Calu3 (cell line): ENCODE measurements around the gene HARS2. TPM values are rescaled to one million over a fixed set of nuclear protein-coding genes. Genes with fewer than 3 reads are reported as not detected.
"Not testable (repeated sequence)": the region's sequence is repeated elsewhere in the genome, so short reads cannot be mapped to it uniquely, and the experiment has no call there.

Experiments used
- BruUV-seq: library from RNA; stranded (reverse); fragments of 400-500 nt; replicated peaks from 2 replicates; lab custom pipeline; 2021; lab: Mats Ljungman, UMichigan
- CTCF ChIA-PET: fragments of 300-600 bp; sonication (Branson Sonifier 250); formaldehyde crosslinking; loops from one replicate; lab custom pipeline; 2022; ENCODE audit warnings: antibody characterized with exemption; lab: Charles Lee
- DNase-seq: peaks from one replicate; pipeline ENCODE4 v3.0.0; 2022
- H3K27ac Mint-ChIP-seq: one replicate; pipeline ENCODE4 v1.8.0; 2022; ENCODE audit warnings: mixed read lengths; ENCODE audit not compliant: unreplicated experiment
- H3K27me3 Mint-ChIP-seq: one replicate; pipeline ENCODE4 v1.8.0; 2022; ENCODE audit warnings: mixed read lengths; ENCODE audit not compliant: unreplicated experiment
- H3K36me3 Mint-ChIP-seq: one replicate; pipeline ENCODE4 v1.8.0; 2022; ENCODE audit warnings: mild to moderate bottlenecking, moderate library complexity, mixed read lengths; ENCODE audit not compliant: insufficient read depth, unreplicated experiment
- H3K4me1 Mint-ChIP-seq: one replicate; pipeline ENCODE4 v1.8.0; 2022; ENCODE audit warnings: mild to moderate bottlenecking, low read depth, mixed read lengths; ENCODE audit not compliant: unreplicated experiment
- H3K4me3 Mint-ChIP-seq: one replicate; pipeline ENCODE4 v1.8.0; 2022; ENCODE audit warnings: mild to moderate bottlenecking, low read depth, moderate library complexity, mixed read lengths; ENCODE audit not compliant: unreplicated experiment
- H3K9me3 Mint-ChIP-seq: one replicate; pipeline ENCODE4 v1.8.0; 2022; ENCODE audit warnings: low read depth, mixed read lengths; ENCODE audit not compliant: unreplicated experiment
- CTCF ChIP-seq: fragments of 200-600 bp; IDR thresholded peaks from one replicate; pipeline ENCODE4 v1.8.0; 2022; ENCODE audit warnings: antibody characterized with exemption; ENCODE audit not compliant: unreplicated experiment
- intact Hi-C: fragments of 100-400 bp; cut with micrococcal nuclease; formaldehyde crosslinking; loops from one replicate; pipeline ENCODE4 v1.10.0; 2022; ENCODE audit not compliant: unreplicated experiment
- total RNA-seq: library from RNA; stranded (reverse); gene quantifications from 2 replicates; pipeline ENCODE4 v1.2.3, GENCODE V29; 2022

Gene HARS2
- total RNA-seq, 1 experiment from 2014 or later: 45.1 TPM

- Mint-ChIP-seq H3K36me3 (peaks cover 51% of the 10 kb centered on the region), H3K4me1 (peaks cover 32% of the 10 kb centered on the region), H3K27me3 (peaks cover 12% of the 10 kb centered on the region), H3K9me3 (no peaks in the 10 kb centered on the region), H3K27ac (peak overlapping the region; percentile 100), H3K4me3 (peak overlapping the region; percentile 99)
- BruUV-seq: TSS peak; percentile 74
- DNase-seq: peak; percentile 97
- intact Hi-C loops: loop anchor here (5.0 to 10.0 kb wide), 3 partner anchors 156 to 854 kb away; partner anchors contain the start of gene SRA1
- TF ChIP-seq CTCF: no peak
- CTCF ChIA-PET: interaction anchor here (0.5 to 1.7 kb wide), 11 partner anchors 8 to 881 kb away, joined by 3 to 25 read pairs (median 4); partner anchors contain the start of genes EIF4EBP3, HARS1, HARS2 and IK
These were observed 19.8 kb downstream of the HARS2 start for GRCh38 chr5:140710899-140711552.

- no peaks in the 10 kb centered on the region for H3K9me3 Mint-ChIP-seq
- DNase-seq: no peak
- H3K36me3 Mint-ChIP-seq: peaks cover 46% of the 10 kb centered on the region
- peaks cover 32% of the 10 kb centered on the region for H3K4me1 Mint-ChIP-seq
- H3K27me3 Mint-ChIP-seq: peaks cover 12% of the 10 kb centered on the region
- BruUV-seq: no TSS peak
- H3K4me3 Mint-ChIP-seq: peak overlapping the region; percentile 99
- no peak for TF ChIP-seq CTCF
- H3K27ac Mint-ChIP-seq: peak overlapping the region; percentile 100
- intact Hi-C loops: loop anchor here (5.0 to 10.0 kb wide), 3 partner anchors 157 to 853 kb away; partner anchors contain the start of gene SRA1
- CTCF ChIA-PET: interaction anchor here (1.1 to 1.7 kb wide), 2 partner anchors 8 to 135 kb away, joined by 3 to 25 read pairs; no protein-coding TSS in a partner anchor
These were observed 20.5 kb downstream of the HARS2 start for GRCh38 chr5:140711794-140712193.

- intact Hi-C loops: loop anchor here (5.0 to 10.0 kb wide), 3 partner anchors 159 to 851 kb away; partner anchors contain the start of gene SRA1
- Mint-ChIP-seq H3K4me1 (peaks cover 40% of the 10 kb centered on the region), H3K9me3 (no peaks in the 10 kb centered on the region), H3K36me3 (peaks cover 42% of the 10 kb centered on the region), H3K27ac (no peak overlapping the region), H3K27me3 (peaks cover 12% of the 10 kb centered on the region), H3K4me3 (no peak overlapping the region)
- CTCF ChIA-PET: no interaction called here
- no peak for TF ChIP-seq CTCF
- BruUV-seq: no TSS peak
- no peak for DNase-seq
These were observed 22.4 kb downstream of the HARS2 start for GRCh38 chr5:140713562-140714094.

- H3K36me3 Mint-ChIP-seq: peaks cover 33% of the 10 kb centered on the region
- H3K9me3 Mint-ChIP-seq, DNase-seq, H3K27me3 Mint-ChIP-seq, BruUV-seq, H3K4me3 Mint-ChIP-seq, H3K27ac Mint-ChIP-seq, CTCF ChIA-PET: not testable (repeated sequence)
- H3K4me1 Mint-ChIP-seq: peaks cover 33% of the 10 kb centered on the region
- intact Hi-C loops: loop anchor here (5.0 to 10.0 kb wide), 3 partner anchors 161 to 849 kb away; partner anchors contain the start of gene SRA1
These were observed 25.0 kb downstream of the HARS2 start for GRCh38 chr5:140716238-140716637.
